SK-N-SH treated with all-trans-retinoic acid at 6 μM for 48 hours (cell line): Measurements from ENCODE around the gene CLCN1.

ENCODE experiments used
- ATAC-seq: fragments of 200-7000 bp; cut with Tn5 transposase; 3 replicates; pipeline ENCODE4 v1.9.1; 2020; ENCODE audit warnings: mild to moderate bottlenecking, moderate library complexity
- ARNTL ChIP-seq: fragments of 450-650 bp; formaldehyde crosslinking; IDR thresholded peaks from 2 replicates; pipeline ENCODE4 v1.5.0; 2020; ENCODE audit warnings: low read depth, mild to moderate bottlenecking, moderate library complexity, borderline replicate concordance
- BACH2 ChIP-seq: fragments of 250-450 bp; sonication (Bioruptor Pico); IDR thresholded peaks from 2 replicates; pipeline ENCODE4 v1.9.0; 2021; ENCODE audit warnings: mild to moderate bottlenecking, borderline replicate concordance
- CREB5 ChIP-seq: fragments of 250-450 bp; sonication (Bioruptor Pico); IDR thresholded peaks from 2 replicates; pipeline ENCODE4 v1.5.1; 2020; ENCODE audit warnings: low read depth, mild to moderate bottlenecking, moderate library complexity
- CSDC2 ChIP-seq: fragments of 250-450 bp; sonication (Bioruptor Pico); IDR thresholded peaks from 2 replicates; pipeline ENCODE4 v1.5.0; 2020; ENCODE audit warnings: mild to moderate bottlenecking, moderate library complexity
- ESRRG ChIP-seq: fragments of 250-450 bp; sonication (Bioruptor Pico); IDR thresholded peaks from 2 replicates; pipeline ENCODE4 v1.6.1; 2021; ENCODE audit warnings: mild to moderate bottlenecking
- GLIS3 ChIP-seq: fragments of 250-450 bp; sonication (Bioruptor Pico); IDR thresholded peaks from 2 replicates; pipeline ENCODE4 v1.5.0; 2020; ENCODE audit warnings: mild to moderate bottlenecking, moderate library complexity
- ISL1 ChIP-seq: fragments of 250-450 bp; sonication (Bioruptor Pico); IDR thresholded peaks from 2 replicates; pipeline ENCODE4 v2.1.2; 2022; ENCODE audit warnings: mild to moderate bottlenecking, moderate library complexity
- OSR1 ChIP-seq: fragments of 250-450 bp; sonication (Bioruptor Pico); IDR thresholded peaks from 2 replicates; pipeline ENCODE4 v1.8.0; 2022; ENCODE audit warnings: moderate library complexity, mild to moderate bottlenecking, inconsistent platforms
- PATZ1 ChIP-seq: fragments of 250-450 bp; sonication (Bioruptor Pico); IDR thresholded peaks from 2 replicates; pipeline ENCODE4 v1.8.0; 2020; ENCODE audit warnings: mild to moderate bottlenecking, moderate library complexity, borderline replicate concordance
- POU6F1 ChIP-seq: fragments of 250-450 bp; sonication (Bioruptor Pico); IDR thresholded peaks from 2 replicates; pipeline ENCODE4 v1.8.0; 2021; ENCODE audit warnings: low read depth, mild to moderate bottlenecking, moderate library complexity, borderline replicate concordance
- PPARA ChIP-seq: fragments of 250-450 bp; sonication (Bioruptor Pico); IDR thresholded peaks from 2 replicates; pipeline ENCODE4 v1.5.0; 2020; ENCODE audit warnings: mild to moderate bottlenecking, borderline replicate concordance
- SNAI2 ChIP-seq: fragments of 250-450 bp; sonication (Bioruptor Pico); IDR thresholded peaks from 2 replicates; pipeline ENCODE4 v1.5.0; 2020; ENCODE audit warnings: mild to moderate bottlenecking, moderate library complexity
- TCF4 ChIP-seq: fragments of 250-450 bp; sonication (Bioruptor Pico); IDR thresholded peaks from 2 replicates; pipeline ENCODE4 v1.8.0; 2021; ENCODE audit warnings: mild to moderate bottlenecking, moderate library complexity, borderline replicate concordance
- TOX ChIP-seq: fragments of 250-450 bp; sonication (Bioruptor Pico); IDR thresholded peaks from 2 replicates; pipeline ENCODE4 v1.8.0; 2021; ENCODE audit warnings: mild to moderate bottlenecking, moderate library complexity, borderline replicate concordance
- TSHZ2 ChIP-seq: fragments of 250-450 bp; sonication (Bioruptor Pico); IDR thresholded peaks from 2 replicates; pipeline ENCODE4 v1.5.0; 2020; ENCODE audit warnings: mild to moderate bottlenecking, moderate library complexity
- ZC3H10 ChIP-seq: fragments of 250-450 bp; sonication (Bioruptor Pico); IDR thresholded peaks from 2 replicates; pipeline ENCODE4 v1.5.1; 2021; ENCODE audit warnings: mild to moderate bottlenecking, moderate library complexity
- ZFP3 ChIP-seq: fragments of 250-450 bp; sonication (Bioruptor Pico); IDR thresholded peaks from 2 replicates; pipeline ENCODE4 v1.5.0; 2020; ENCODE audit warnings: mild to moderate bottlenecking, moderate library complexity
- ZFP30 ChIP-seq: fragments of 450-650 bp; formaldehyde crosslinking; IDR thresholded peaks from 2 replicates; pipeline ENCODE4 v1.5.0; 2022; ENCODE audit warnings: mild to moderate bottlenecking, moderate library complexity
- ZNF565 ChIP-seq: fragments of 450-650 bp; formaldehyde crosslinking; conservative IDR thresholded peaks from 2 replicates; pipeline ENCODE4 v1.5.0; 2020; ENCODE audit warnings: low read depth, mild to moderate bottlenecking, moderate library complexity
- ZNF70 ChIP-seq: fragments of 450-650 bp; formaldehyde crosslinking; IDR thresholded peaks from 2 replicates; pipeline ENCODE4 v1.5.0; 2020; ENCODE audit warnings: mild to moderate bottlenecking, moderate library complexity
- ZNF8 ChIP-seq: fragments of 450-650 bp; formaldehyde crosslinking; IDR thresholded peaks from 2 replicates; pipeline ENCODE4 v1.5.0; 2020; ENCODE audit warnings: mild to moderate bottlenecking, moderate library complexity

Gene CLCN1

GRCh38 chr7:143296686-143297085 lies 19.2 kb upstream of the CLCN1 start:
- TF ChIP-seq ZFP30 (no peak), SNAI2 (CRISPR knock-in tag) (no peak), PATZ1 (CRISPR knock-in tag) (no peak), TCF4 (CRISPR knock-in tag) (no peak)
- no peak for ATAC-seq

GRCh38 chr7:143299346-143299745 lies 16.6 kb upstream of the CLCN1 start:
- no peak for ATAC-seq
- TF ChIP-seq ESRRG (CRISPR knock-in tag) (no peak), PATZ1 (CRISPR knock-in tag) (no peak), CSDC2 (no peak), ZFP3 (CRISPR knock-in tag) (no peak), ARNTL (CRISPR knock-in tag) (no peak), CREB5 (CRISPR knock-in tag) (no peak), ZFP30 (no peak), TSHZ2 (CRISPR knock-in tag) (no peak), ZC3H10 (CRISPR knock-in tag) (no peak), OSR1 (CRISPR knock-in tag) (no peak), ZNF565 (no peak), SNAI2 (CRISPR knock-in tag) (no peak), TCF4 (CRISPR knock-in tag) (no peak)

GRCh38 chr7:143299840-143300239 lies 16.1 kb upstream of the CLCN1 start:
- TF ChIP-seq TOX (CRISPR knock-in tag): no peak
- TF ChIP-seq ARNTL (CRISPR knock-in tag): no peak
- ATAC-seq: peak; percentile 80

- TF ChIP-seq SNAI2 (CRISPR knock-in tag) (no peak), ZNF8 (no peak), ISL1 (CRISPR knock-in tag) (no peak), TCF4 (CRISPR knock-in tag) (no peak), ZFP3 (CRISPR knock-in tag) (no peak), ZFP30 (no peak), TOX (CRISPR knock-in tag) (no peak)
- no peak for ATAC-seq
These were observed 14.7 kb upstream of the CLCN1 start for GRCh38 chr7:143300959-143301935.

- ATAC-seq: no peak
- TF ChIP-seq ZFP30 (no peak), POU6F1 (CRISPR knock-in tag) (no peak), ARNTL (CRISPR knock-in tag) (no peak), SNAI2 (CRISPR knock-in tag) (no peak), ZNF8 (no peak), ESRRG (CRISPR knock-in tag) (no peak), PATZ1 (CRISPR knock-in tag) (no peak), BACH2 (CRISPR knock-in tag) (no peak), PPARA (no peak), ZNF70 (no peak), TCF4 (CRISPR knock-in tag) (no peak), GLIS3 (CRISPR knock-in tag) (no peak), TOX (CRISPR knock-in tag) (no peak)
These were observed 12.2 kb upstream of the CLCN1 start for GRCh38 chr7:143303733-143304132.
